ENCODE measurements around the gene CACNB2.

DNA sequence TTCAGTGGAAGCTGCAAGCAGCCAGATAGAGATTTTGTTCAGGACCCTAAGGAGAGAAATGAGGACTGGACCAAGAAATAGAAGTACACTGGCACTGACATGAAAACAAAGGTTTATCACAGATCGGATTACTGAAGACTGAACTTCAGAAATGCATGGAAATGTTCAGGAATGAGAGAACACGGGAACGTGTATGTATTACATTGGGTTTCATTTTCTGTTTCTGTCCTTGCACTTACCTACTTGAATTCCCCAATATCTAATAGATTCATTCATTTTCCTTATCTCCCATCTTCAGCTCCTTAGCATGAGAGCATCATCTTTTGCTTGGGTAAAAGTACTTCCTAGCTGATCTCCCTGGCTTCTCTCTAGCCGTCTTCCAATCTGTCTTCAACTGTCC, 114.5 kb downstream of the CACNB2 start:
- TF ChIP-seq, protein P1, sequence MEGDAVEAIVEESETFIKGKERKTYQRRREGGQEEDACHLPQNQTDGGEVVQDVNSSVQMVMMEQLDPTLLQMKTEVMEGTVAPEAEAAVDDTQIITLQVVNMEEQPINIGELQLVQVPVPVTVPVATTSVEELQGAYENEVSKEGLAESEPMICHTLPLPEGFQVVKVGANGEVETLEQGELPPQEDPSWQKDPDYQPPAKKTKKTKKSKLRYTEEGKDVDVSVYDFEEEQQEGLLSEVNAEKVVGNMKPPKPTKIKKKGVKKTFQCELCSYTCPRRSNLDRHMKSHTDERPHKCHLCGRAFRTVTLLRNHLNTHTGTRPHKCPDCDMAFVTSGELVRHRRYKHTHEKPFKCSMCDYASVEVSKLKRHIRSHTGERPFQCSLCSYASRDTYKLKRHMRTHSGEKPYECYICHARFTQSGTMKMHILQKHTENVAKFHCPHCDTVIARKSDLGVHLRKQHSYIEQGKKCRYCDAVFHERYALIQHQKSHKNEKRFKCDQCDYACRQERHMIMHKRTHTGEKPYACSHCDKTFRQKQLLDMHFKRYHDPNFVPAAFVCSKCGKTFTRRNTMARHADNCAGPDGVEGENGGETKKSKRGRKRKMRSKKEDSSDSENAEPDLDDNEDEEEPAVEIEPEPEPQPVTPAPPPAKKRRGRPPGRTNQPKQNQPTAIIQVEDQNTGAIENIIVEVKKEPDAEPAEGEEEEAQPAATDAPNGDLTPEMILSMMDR (IDR thresholded peaks at IDR 0.05): no peak
- TF ChIP-seq POLR2A (IDR thresholded peaks at IDR 0.05): no peak

Measured in adrenal gland (tissue), 5 donors.